Myocyte (in vitro differentiated cells): ENCODE measurements around the gene CYB561D1. TPM values are rescaled to one million over a fixed set of nuclear protein-coding genes. Genes with fewer than 3 reads are reported as not detected.

Experiments used
- DNase-seq: peaks from one replicate; pipeline ENCODE4 v3.0.0-alpha.2; 2012; ENCODE audit warnings: low read depth
- total RNA-seq: library from RNA; depleted of rRNA; stranded (reverse); fragments of >200 nt; gene quantifications from 2 replicates; pipeline ENCODE4 v1.2.3, GENCODE V29; 2014

The CYB561D1 gene
- total RNA-seq, 1 donor from 2014 or later, result 3.9 TPM

DNA sequence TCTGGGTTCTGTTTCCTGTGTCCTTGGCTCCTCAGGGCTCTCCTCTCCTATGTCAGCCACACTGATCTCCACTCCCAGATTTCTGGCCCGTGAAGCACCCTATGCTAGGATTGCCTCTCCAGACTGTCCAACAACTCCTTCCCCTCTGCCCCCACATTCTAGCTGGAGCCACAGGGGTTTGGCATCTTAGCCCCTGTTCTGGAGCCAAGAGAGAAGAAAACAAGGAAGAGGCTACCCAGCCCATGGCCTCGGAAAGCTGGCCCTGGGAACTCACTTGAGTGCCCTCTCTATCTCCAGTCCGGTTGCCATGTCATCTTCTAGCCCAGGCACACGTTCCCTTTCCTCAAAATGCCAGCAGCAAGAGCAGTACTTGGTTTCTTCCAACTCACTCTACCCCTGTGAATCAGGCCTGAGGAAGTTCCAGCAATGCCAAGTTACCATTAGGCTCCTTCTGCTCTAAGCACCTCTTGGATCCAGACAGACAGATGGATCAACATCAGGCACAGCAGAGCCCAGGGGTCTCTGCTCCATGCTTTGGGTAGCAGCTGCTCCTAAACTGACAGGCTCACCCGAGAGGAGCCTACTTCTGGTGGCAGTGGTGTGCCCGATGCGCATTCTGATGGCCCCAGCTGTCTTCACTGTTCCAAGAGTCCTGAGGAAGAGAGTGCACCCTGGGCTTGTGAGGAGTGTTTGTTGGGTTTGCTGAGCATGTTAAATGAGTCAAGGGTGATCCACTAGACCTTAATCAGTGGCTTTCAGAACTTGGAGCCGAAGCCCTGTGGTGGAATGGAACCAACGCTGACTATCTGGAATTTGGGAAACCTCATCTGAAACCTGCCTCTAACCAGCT lies 34.2 kb downstream of the CYB561D1 start:
- DNase-seq, result peak; percentile 77

DNA sequence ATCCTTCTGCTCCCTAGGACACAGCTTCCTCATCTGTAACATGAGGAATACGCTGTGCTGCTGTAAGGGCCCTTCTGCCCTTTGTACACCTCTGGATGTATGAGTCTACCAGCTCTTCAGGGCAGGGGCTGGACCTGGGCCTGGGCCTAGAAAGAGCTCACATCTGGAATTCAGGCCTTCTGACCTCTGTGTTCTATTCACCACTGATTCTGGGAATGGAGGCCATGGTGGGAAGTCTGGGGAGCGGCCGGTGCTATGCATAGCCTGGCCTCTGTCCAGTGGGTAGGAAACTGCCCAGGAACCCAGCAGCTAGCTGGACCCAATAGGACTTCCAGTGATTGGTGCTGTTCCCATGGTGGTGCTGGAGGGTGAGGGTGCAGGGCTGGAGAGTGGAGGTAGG lies 34.8 kb downstream of the CYB561D1 start:
- no peak for DNase-seq

DNA sequence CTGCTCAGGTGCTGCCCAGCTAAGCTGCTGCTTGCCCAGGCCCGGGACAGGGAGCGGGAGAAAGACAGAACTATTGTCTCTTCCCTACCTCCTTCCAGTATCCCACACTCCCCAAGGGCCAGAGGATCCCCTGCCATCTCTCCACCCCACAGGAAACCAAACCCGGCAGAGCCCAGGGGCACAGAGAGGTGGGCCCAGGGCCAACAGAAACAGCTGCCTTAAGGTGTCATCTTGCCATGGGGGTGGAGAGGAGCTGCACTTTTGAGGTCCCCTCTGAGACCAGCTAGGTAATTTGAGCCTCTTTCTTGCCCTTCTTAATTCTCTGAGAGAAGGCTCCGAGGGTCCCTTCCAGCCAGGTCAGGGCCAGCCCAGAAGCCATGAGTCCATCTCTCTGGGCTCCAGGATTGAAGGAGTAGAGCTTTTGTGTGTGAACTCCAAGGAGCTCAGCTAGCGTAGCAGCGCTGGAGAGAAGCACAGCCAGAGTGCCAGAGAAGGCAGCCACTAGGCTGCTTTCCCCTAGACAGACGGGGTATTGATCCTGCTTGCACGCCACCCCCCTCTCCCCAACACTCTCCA lies 36.1 kb downstream of the CYB561D1 start:
- peak; percentile 86 for DNase-seq

DNA sequence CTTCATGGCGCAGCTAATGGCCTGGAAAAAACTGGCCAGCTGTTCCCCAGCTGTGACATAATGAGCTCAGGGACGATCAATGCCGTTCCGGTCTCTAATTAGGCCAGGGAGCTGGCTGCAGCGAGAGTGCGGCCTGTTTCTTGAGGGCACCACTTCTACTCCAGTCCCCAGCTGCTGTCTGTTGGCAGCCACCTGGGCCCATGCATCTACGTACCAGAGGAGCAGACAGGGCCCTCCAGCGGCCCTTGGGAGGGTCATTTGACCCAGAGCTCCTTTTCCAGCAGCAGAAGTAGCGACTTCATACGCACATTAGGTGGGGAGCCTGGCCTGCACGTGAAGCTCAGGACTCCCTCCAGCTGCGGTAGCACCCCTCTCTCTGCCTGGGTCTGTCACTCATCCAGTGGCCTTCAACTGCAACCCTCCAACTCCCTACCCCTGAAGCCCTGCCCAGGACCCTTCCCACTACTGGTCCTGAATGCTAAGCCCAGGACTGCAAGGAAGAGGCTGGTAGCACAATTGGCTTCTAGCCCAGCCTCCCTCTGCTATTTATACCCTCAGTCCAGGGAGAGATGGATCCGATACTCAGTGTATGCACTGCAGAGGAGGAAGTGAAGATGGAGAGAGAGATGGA lies 36.7 kb downstream of the CYB561D1 start:
- DNase-seq, result peak; percentile 50

DNA sequence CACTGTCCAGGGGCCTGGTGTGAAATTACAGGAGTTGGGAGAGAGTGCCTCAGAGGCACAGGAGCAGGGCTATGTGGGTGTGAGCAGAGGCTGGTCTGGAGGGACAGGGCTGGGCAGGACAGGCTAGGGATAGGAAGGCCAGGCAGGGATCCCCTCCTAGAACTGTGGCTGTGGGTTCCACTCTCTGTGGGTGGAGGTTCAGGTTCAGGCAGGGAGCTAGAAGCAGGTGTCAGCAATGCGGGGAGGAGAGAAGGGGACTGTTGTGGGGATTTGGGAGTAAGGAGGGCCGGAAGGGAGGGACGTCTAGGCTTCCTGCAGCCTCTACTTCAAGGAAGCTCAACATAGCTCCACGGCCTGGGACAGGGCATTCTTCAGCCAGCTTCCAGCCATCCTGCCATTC lies 37.5 kb downstream of the CYB561D1 start:
- no peak for DNase-seq

DNA sequence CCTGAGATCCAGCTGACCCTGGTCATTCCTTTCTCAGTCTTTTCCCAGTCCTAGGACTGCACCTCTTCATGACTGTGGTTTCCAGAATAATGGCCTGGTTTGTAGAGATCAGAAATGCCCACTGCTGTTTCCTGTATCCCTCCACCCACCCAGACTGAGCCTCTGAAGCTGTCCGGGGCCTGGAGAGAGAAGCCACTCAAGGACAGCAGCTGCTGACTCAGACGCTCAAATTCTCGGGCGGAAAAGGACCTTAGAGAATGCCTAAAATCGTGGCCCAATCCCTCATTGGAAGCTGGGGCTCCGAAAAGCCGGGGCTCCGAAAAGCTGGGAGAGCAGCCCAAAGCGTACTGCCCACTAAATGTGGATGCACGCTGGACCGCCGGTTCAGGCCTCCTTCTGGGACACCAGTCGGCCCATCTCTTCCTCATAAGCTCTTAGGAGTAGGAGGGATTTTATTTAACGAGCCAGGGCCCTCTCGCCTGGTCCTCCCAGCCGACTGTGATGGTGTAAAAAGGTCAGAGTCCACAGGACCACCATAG lies 38.0 kb downstream of the CYB561D1 start:
- no peak for DNase-seq

DNA sequence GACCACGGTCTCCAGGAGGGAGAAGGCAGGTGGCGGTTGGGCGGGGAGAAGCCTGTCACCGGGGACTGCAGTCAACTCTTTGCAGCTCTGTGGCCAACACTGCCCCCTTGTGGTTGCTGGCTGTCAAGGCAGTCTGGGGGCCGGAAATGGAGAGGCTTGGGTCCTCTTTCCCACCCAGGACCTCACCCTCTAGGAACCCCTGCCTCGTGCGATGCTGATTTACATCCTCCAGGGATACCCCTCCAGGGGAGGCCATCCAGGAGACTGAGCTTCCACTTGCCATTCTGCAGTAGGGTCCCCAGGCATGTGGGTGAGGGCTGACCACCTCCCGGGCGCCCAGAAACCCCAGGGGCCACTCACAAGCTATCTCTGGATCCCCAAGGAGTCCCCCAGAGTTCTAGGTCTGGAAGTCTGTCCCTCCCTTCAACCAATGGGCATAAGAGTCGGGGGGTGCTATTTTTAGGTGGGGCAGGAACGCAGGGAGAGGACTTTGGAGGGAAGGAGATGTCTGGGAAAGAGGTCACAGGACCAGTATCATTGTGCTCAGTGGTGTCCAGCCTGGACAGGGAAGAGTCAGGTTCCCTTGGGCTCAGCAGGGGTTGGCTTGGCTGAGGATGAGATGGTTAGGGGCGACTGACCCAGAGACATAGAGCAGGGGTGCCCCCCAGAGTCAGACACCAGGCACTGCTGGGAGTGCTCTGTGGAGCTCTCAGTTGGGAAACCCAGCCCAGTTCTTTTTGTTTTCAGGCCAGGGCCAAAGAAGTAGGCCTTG lies 38.7 kb downstream of the CYB561D1 start:
- DNase-seq, result peak; percentile 85

DNA sequence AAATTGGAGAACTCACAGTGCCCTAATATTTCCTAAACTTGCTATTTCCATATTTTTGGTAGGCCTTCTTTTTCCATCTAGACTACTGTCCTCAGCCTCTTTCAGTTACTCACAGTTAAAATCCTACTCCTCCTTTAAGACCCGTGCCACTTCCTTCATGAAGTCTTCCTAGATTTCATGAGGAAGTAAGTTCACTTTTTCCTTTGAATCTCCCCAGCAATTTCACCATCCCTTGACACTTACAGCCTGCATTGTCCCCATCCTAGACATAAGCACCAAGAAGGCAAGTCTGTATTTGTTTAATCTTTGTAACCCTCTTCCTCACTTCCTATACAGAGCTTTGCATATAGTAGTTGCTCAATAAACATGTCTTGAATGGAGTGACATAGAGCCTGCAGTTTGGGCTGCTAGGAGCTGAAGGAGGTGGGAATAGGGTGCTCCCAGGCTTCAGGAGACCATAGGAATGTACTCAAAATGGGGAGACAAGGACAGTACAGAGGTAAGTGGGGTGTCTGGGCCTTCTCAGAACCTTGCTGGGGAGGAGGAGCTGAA lies 40.5 kb downstream of the CYB561D1 start:
- no peak for DNase-seq

DNA sequence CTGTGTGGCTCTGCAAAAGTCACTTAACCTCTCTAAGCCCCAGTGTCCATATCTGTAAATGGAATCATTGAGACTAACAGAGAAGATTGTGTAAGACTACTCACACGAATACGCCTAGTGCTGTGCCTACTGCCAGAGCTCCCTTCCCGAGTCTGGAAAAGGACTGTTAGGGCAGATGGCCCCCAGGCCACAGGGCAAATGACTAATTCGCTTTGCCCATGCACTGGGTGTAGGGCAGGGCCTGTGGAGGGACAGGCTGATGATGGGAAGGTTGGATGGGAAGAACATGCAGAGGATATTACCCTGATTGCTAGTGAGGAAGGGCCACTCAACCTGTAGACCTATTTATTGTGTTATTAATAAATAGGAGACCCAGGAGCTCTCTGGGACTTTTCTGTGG lies 41.6 kb downstream of the CYB561D1 start:
- peak; percentile 65 for DNase-seq

DNA sequence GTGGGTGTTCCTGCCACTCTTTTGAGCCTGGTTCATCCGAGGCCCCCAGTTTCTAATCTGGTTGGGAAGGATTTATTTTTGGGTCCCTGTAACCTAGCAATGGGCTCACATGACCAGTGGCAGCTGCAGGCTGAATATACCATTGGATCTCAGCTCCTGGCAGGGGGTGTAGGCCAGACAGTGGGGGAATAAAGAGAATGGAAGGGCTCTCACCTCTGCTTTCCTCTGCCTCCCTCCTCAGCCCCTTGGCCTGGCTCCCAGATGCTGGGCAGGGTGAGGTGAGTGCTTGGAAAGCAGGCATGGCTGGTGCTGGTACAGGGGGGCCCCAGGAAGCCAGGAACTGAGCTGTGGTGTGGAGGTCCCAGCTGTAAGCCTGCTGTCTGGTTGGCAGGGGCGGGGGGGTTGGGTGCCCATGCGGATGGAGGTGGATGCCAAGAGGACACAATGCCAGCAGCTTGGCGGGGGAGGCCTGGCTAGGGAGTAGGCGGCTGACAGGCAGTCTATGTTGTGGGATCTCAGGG lies 42.1 kb downstream of the CYB561D1 start:
- DNase-seq, result peak; percentile 96

DNA sequence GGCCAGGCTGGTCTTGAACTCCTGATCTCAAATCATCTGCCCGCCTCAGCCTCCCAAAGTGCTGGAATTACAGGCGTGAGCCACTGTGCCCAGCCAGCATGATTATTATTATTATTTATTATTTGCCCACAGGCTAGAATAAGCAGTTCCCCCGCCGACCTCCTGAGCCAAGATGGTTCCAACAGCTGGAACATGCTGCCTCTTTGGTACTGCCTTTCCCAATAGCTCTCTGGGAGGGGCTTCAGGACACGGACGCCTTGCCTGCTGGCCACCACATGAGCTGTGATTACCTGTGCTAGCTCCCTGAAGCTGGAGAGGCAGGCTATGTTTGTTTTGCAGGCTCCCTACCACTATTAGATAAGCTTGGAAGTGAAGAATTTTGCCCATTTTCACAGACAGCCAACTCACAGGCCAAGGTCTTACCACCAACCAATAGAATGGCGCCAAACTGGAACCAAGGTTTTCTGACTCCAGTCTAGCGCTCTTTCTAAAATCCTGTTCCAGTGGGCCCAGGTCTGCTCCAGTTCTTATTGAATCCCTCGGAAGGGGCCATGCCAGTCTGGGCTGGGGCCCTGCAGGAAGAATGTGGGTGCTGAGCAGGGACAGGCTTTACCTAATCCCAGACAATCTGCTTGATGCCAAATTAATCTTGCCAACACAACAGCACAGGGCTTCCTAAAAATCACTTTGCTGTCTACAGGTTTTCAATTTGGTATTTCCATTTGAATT lies 43.7 kb downstream of the CYB561D1 start:
- DNase-seq, result no peak

DNA sequence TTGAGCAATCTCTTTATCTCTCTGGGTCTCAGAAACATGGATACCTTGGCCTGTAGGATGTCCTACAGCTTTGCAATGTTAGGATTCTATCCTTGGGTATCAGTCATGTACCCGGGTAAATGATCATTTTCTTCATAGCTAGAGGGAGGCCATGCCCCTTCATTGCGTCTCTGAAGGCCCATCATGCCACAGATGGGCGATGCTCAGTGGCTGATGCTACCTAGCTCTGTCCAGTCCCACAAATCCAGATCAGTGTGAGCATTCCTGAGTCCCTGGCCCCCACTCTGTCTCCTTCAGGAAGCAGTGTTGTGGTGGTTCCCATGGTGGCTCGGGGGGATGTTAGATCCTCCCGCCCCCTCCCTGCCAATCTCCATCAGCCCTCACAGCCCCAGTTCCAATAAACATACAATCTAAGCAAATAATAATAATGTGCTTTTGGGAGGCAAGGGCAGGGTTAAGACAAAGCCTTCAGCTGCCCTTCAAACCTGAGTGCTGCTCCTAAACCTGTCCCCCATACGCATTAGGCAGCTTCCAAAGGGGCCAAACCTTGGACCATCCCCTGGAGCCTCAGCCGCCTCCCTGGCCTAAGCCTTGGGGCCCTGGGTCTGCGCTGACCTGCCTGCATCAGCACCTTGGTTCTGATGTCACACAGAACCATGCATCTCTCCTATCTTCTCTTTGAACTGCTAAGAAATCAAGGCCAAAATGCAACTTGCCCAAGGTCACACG lies 45.1 kb downstream of the CYB561D1 start:
- no peak for DNase-seq

DNA sequence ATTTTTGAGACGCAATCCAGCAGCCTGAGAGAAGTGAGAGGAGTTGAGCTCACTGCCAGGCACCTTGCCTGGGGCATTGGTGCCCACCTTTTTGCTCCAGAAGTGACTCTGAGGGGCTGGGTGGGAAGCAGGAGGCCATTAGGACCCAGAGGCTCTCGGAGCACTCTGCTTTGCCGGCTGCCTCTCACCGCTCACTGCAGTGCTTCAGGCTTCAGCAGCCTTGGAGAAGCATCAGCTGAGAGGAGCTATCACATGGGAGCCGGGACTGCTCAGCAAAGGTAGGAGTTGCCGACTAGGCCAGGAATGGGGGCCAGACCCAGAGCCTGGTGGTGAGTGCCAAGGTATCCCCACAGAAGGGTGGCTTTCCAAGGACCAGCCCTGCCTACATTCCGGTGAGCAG lies 45.8 kb downstream of the CYB561D1 start, which contains the start of gene GPR61:
TSS of gene GPR61 (plus strand) at position 197 of the 400 bp plus-strand sequence. CDS start 3,151 bp downstream, outside the sequence.
- DNase-seq, result no peak

DNA sequence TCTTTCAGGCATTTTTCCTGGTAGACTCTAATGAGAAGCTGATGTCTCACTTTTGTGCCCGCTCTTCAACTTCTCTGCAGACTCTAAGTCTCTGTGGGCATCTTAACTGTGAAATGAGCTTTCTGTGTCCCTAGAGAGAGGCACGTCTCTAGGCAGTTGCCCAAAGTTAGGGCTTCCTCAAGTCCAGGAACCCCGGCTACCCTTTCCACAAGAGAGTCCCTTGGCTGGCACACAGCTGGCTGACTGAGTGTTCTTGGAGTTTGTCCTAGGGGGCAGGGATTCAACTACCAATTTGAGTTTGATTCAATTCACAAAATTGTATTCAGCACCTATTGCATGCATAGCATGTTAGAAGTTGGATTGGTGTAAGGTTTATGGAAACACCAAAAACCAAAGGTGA lies 47.2 kb downstream of the CYB561D1 start:
- no peak for DNase-seq

DNA sequence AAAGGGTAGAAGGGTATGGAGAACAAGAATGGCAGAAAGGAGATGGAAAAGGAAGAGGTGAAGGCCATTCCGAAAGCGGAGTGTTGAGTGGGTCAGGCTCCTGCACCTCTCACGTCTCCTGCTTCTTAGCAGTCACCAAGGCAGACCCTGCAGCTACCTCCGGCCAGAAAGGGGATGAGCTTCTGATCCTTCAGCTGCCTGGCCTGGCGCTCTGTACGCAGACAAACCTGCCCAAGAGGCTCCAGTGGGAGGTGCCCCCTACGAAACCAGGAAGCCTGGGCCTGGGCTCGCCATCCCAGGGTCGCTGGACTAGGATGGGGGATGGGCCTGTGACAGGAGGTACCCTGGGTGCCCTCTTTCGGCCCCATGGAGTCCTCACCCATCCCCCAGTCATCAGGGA lies 48.8 kb downstream of the CYB561D1 start:
- no peak for DNase-seq

DNA sequence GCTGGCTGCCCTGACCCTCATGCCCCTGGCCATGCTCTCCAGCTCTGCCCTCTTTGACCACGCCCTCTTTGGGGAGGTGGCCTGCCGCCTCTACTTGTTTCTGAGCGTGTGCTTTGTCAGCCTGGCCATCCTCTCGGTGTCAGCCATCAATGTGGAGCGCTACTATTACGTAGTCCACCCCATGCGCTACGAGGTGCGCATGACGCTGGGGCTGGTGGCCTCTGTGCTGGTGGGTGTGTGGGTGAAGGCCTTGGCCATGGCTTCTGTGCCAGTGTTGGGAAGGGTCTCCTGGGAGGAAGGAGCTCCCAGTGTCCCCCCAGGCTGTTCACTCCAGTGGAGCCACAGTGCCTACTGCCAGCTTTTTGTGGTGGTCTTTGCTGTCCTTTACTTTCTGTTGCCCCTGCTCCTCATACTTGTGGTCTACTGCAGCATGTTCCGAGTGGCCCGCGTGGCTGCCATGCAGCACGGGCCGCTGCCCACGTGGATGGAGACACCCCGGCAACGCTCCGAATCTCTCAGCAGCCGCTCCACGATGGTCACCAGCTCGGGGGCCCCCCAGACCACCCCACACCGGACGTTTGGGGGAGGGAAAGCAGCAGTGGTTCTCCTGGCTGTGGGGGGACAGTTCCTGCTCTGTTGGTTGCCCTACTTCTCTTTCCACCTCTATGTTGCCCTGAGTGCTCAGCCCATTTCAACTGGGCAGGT lies 49.5 kb downstream of the CYB561D1 start:
- DNase-seq, result no peak

DNA sequence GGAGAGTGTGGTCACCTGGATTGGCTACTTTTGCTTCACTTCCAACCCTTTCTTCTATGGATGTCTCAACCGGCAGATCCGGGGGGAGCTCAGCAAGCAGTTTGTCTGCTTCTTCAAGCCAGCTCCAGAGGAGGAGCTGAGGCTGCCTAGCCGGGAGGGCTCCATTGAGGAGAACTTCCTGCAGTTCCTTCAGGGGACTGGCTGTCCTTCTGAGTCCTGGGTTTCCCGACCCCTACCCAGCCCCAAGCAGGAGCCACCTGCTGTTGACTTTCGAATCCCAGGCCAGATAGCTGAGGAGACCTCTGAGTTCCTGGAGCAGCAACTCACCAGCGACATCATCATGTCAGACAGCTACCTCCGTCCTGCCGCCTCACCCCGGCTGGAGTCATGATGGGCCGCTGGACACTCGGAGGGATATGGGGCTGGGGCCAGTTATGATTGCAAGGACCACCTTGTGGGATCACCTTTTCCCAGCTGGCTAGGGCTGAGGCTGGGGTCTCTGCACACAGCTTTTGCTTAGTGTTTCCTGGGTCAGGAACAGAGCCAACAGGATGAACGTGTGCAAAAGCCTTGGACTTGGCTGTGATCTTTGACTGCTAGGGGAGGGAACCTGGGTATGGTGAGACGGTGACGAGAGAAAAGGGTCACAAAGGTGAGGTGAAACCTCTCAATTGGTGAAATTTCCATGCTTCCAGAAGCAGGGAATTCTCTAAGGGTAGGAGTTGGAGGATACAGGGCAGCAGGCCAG lies 50.3 kb downstream of the CYB561D1 start:
- no peak for DNase-seq
